Ishikawa (cell line): Measurements from ENCODE around the gene CLASP1.

ENCODE experiments used
- CEBPB ChIP-seq: IDR thresholded peaks from 2 replicates; pipeline ENCODE4 v1.6.1; 2012
- CREB1 ChIP-seq: IDR thresholded peaks from 2 replicates; pipeline ENCODE4 v1.6.1; 2012; ENCODE audit warnings: low read depth
- EGR1 ChIP-seq: IDR thresholded peaks from 2 replicates; pipeline ENCODE4 v1.6.1; 2012
- EP300 ChIP-seq: IDR thresholded peaks from 2 replicates; pipeline ENCODE4 v1.6.1; 2012; ENCODE audit warnings: borderline replicate concordance
- FOXM1 ChIP-seq: IDR thresholded peaks from 2 replicates; pipeline ENCODE4 v1.6.1; 2012; ENCODE audit warnings: low read depth, borderline replicate concordance
- NFIC ChIP-seq: IDR thresholded peaks from 2 replicates; pipeline ENCODE4 v1.6.1; 2012
- RAD21 ChIP-seq: IDR thresholded peaks from 2 replicates; pipeline ENCODE4 v1.6.1; 2012; ENCODE audit warnings: low read depth
- TAF1 ChIP-seq: IDR thresholded peaks from 2 replicates; pipeline ENCODE4 v1.6.1; 2012; ENCODE audit warnings: low read depth, mild to moderate bottlenecking
- TCF12 ChIP-seq: IDR thresholded peaks from 2 replicates; pipeline ENCODE4 v1.6.1; 2012; ENCODE audit warnings: low read depth
- TEAD4 ChIP-seq: IDR thresholded peaks from 2 replicates; pipeline ENCODE4 v1.6.1; 2012
- YY1 ChIP-seq: IDR thresholded peaks from 2 replicates; pipeline ENCODE4 v1.6.1; 2012; ENCODE audit warnings: low read depth
- TF ChIP-seq, protein P1 (sequence below): IDR thresholded peaks from 2 replicates; pipeline ENCODE4 v1.6.1; 2012; ENCODE audit warnings: low read depth, mild to moderate bottlenecking
- TF ChIP-seq, protein P2 (sequence below): IDR thresholded peaks from 2 replicates; pipeline ENCODE4 v1.6.1; 2012
- TF ChIP-seq, protein P3 (sequence below): IDR thresholded peaks from 2 replicates; pipeline ENCODE4 v1.6.1; 2012

DNA sequence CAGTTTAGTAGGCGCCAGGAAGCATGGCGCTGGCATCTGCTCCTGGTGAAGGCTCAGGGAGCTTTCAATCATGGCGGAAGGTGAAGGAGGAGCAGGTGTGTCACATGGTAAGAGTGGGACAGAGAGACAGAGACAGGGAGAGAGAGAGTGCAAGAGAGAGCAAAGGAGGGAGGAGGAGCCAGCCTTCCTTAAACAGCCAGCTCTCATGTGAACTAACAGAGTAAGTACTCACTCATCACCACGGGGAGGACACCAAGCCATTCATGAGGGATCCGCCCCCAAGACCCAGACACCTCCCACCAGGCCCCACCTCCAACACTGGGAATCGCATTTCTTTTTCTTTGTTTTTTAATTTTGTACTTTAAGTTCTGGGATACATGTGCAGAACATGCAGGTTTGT lies 40.8 kb upstream of the CLASP1 start:
- no peak for TF ChIP-seq RAD21
- TF ChIP-seq, protein P1, sequence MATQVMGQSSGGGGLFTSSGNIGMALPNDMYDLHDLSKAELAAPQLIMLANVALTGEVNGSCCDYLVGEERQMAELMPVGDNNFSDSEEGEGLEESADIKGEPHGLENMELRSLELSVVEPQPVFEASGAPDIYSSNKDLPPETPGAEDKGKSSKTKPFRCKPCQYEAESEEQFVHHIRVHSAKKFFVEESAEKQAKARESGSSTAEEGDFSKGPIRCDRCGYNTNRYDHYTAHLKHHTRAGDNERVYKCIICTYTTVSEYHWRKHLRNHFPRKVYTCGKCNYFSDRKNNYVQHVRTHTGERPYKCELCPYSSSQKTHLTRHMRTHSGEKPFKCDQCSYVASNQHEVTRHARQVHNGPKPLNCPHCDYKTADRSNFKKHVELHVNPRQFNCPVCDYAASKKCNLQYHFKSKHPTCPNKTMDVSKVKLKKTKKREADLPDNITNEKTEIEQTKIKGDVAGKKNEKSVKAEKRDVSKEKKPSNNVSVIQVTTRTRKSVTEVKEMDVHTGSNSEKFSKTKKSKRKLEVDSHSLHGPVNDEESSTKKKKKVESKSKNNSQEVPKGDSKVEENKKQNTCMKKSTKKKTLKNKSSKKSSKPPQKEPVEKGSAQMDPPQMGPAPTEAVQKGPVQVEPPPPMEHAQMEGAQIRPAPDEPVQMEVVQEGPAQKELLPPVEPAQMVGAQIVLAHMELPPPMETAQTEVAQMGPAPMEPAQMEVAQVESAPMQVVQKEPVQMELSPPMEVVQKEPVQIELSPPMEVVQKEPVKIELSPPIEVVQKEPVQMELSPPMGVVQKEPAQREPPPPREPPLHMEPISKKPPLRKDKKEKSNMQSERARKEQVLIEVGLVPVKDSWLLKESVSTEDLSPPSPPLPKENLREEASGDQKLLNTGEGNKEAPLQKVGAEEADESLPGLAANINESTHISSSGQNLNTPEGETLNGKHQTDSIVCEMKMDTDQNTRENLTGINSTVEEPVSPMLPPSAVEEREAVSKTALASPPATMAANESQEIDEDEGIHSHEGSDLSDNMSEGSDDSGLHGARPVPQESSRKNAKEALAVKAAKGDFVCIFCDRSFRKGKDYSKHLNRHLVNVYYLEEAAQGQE: no peak
- no peak for TF ChIP-seq NFIC
- TF ChIP-seq CEBPB: no peak
- TF ChIP-seq EP300: no peak
- no peak for TF ChIP-seq TAF1
- no peak for TF ChIP-seq EGR1
- TF ChIP-seq YY1: no peak
- TF ChIP-seq TCF12: no peak
- TF ChIP-seq, protein P2, sequence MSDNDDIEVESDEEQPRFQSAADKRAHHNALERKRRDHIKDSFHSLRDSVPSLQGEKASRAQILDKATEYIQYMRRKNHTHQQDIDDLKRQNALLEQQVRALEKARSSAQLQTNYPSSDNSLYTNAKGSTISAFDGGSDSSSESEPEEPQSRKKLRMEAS: no peak
- no peak for TF ChIP-seq FOXM1
- no peak for TF ChIP-seq CREB1
- TF ChIP-seq TEAD4: no peak
- TF ChIP-seq, protein P3, sequence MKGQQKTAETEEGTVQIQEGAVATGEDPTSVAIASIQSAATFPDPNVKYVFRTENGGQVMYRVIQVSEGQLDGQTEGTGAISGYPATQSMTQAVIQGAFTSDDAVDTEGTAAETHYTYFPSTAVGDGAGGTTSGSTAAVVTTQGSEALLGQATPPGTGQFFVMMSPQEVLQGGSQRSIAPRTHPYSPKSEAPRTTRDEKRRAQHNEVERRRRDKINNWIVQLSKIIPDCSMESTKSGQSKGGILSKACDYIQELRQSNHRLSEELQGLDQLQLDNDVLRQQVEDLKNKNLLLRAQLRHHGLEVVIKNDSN: no peak
